ENCODE results near the gene HERC6. TPM values are rescaled to one million over a fixed set of nuclear protein-coding genes. Genes with fewer than 3 reads are reported as not detected.

The HERC6 gene
- total and polyA plus RNA-seq, 2 experiments from 2014 or later: 3.4 to 7.3 TPM

GRCh38 chr4:88335092-88335665 lies 43.5 kb upstream of the HERC6 start:
- no peak overlapping the region for H3K27ac ChIP-seq (ENCODE audit: low read depth)
- no peaks in the 10 kb centered on the region for H4K20me1 ChIP-seq (replicated peaks; ENCODE audit: insufficient read depth)
- peak; percentile 27 for DNase-seq (ENCODE audit: low spot score)
- no peaks in the 10 kb centered on the region for H3K36me3 ChIP-seq (ENCODE audit: insufficient read depth)
- no peaks in the 10 kb centered on the region for H3K27me3 ChIP-seq (ENCODE audit: insufficient read depth)
- Mint-ChIP-seq H3K4me3 (no peak overlapping the region), H3K36me3 (ENCODE audit: low read depth) (no peaks in the 10 kb centered on the region; the same call in 2 of the 3 replicates), H3K9me3 (no peaks in the 10 kb centered on the region), H3K27ac (no peak overlapping the region), H3K27me3 (ENCODE audit: insufficient read depth, low read depth, poor library complexity) (peaks cover 3% of the 10 kb centered on the region), H3K4me1 (peaks cover 7% of the 10 kb centered on the region)
- no peak overlapping the region for H3K4me2 ChIP-seq
- TF ChIP-seq STAT1 (IDR thresholded peaks at IDR 0.05; ENCODE audit: unreplicated experiment) (no peak), ZNF114 (CRISPR knock-in tag; IDR thresholded peaks at IDR 0.05) (no peak), EZH2 (IDR thresholded peaks at IDR 0.05; ENCODE audit: low read depth, unreplicated experiment) (no peak), JUNB (IDR thresholded peaks at IDR 0.05; ENCODE audit: unreplicated experiment) (no peak), ZNF331 (CRISPR knock-in tag; IDR thresholded peaks at IDR 0.05; ENCODE audit: low read depth) (no peak), CREB1 (CRISPR knock-in tag; IDR thresholded peaks at IDR 0.05; ENCODE audit: low read depth) (no peak)
- TF ChIP-seq, protein P1, sequence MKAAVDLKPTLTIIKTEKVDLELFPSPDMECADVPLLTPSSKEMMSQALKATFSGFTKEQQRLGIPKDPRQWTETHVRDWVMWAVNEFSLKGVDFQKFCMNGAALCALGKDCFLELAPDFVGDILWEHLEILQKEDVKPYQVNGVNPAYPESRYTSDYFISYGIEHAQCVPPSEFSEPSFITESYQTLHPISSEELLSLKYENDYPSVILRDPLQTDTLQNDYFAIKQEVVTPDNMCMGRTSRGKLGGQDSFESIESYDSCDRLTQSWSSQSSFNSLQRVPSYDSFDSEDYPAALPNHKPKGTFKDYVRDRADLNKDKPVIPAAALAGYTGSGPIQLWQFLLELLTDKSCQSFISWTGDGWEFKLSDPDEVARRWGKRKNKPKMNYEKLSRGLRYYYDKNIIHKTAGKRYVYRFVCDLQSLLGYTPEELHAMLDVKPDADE (IDR thresholded peaks at IDR 0.05): no peak
- TF ChIP-seq, protein P2, sequence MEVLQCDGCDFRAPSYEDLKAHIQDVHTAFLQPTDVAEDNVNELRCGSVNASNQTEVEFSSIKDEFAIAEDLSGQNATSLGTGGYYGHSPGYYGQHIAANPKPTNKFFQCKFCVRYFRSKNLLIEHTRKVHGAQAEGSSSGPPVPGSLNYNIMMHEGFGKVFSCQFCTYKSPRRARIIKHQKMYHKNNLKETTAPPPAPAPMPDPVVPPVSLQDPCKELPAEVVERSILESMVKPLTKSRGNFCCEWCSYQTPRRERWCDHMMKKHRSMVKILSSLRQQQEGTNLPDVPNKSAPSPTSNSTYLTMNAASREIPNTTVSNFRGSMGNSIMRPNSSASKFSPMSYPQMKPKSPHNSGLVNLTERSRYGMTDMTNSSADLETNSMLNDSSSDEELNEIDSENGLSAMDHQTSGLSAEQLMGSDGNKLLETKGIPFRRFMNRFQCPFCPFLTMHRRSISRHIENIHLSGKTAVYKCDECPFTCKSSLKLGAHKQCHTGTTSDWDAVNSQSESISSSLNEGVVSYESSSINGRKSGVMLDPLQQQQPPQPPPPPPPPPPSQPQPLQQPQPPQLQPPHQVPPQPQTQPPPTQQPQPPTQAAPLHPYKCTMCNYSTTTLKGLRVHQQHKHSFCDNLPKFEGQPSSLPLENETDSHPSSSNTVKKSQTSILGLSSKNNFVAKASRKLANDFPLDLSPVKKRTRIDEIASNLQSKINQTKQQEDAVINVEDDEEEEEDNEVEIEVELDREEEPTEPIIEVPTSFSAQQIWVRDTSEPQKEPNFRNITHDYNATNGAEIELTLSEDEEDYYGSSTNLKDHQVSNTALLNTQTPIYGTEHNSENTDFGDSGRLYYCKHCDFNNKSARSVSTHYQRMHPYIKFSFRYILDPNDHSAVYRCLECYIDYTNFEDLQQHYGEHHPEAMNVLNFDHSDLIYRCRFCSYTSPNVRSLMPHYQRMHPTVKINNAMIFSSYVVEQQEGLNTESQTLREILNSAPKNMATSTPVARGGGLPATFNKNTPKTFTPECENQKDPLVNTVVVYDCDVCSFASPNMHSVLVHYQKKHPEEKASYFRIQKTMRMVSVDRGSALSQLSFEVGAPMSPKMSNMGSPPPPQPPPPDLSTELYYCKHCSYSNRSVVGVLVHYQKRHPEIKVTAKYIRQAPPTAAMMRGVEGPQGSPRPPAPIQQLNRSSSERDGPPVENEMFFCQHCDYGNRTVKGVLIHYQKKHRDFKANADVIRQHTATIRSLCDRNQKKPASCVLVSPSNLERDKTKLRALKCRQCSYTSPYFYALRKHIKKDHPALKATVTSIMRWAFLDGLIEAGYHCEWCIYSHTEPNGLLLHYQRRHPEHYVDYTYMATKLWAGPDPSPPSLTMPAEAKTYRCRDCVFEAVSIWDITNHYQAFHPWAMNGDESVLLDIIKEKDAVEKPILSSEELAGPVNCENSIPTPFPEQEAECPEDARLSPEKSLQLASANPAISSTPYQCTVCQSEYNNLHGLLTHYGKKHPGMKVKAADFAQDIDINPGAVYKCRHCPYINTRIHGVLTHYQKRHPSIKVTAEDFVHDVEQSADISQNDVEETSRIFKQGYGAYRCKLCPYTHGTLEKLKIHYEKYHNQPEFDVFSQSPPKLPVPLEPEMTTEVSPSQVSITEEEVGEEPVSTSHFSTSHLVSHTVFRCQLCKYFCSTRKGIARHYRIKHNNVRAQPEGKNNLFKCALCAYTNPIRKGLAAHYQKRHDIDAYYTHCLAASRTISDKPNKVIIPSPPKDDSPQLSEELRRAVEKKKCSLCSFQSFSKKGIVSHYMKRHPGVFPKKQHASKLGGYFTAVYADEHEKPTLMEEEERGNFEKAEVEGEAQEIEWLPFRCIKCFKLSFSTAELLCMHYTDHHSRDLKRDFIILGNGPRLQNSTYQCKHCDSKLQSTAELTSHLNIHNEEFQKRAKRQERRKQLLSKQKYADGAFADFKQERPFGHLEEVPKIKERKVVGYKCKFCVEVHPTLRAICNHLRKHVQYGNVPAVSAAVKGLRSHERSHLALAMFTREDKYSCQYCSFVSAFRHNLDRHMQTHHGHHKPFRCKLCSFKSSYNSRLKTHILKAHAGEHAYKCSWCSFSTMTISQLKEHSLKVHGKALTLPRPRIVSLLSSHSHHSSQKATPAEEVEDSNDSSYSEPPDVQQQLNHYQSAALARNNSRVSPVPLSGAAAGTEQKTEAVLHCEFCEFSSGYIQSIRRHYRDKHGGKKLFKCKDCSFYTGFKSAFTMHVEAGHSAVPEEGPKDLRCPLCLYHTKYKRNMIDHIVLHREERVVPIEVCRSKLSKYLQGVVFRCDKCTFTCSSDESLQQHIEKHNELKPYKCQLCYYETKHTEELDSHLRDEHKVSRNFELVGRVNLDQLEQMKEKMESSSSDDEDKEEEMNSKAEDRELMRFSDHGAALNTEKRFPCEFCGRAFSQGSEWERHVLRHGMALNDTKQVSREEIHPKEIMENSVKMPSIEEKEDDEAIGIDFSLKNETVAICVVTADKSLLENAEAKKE (CRISPR knock-in tag; IDR thresholded peaks at IDR 0.05): no peak
- TF ChIP-seq, protein P3, sequence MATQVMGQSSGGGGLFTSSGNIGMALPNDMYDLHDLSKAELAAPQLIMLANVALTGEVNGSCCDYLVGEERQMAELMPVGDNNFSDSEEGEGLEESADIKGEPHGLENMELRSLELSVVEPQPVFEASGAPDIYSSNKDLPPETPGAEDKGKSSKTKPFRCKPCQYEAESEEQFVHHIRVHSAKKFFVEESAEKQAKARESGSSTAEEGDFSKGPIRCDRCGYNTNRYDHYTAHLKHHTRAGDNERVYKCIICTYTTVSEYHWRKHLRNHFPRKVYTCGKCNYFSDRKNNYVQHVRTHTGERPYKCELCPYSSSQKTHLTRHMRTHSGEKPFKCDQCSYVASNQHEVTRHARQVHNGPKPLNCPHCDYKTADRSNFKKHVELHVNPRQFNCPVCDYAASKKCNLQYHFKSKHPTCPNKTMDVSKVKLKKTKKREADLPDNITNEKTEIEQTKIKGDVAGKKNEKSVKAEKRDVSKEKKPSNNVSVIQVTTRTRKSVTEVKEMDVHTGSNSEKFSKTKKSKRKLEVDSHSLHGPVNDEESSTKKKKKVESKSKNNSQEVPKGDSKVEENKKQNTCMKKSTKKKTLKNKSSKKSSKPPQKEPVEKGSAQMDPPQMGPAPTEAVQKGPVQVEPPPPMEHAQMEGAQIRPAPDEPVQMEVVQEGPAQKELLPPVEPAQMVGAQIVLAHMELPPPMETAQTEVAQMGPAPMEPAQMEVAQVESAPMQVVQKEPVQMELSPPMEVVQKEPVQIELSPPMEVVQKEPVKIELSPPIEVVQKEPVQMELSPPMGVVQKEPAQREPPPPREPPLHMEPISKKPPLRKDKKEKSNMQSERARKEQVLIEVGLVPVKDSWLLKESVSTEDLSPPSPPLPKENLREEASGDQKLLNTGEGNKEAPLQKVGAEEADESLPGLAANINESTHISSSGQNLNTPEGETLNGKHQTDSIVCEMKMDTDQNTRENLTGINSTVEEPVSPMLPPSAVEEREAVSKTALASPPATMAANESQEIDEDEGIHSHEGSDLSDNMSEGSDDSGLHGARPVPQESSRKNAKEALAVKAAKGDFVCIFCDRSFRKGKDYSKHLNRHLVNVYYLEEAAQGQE (IDR thresholded peaks at IDR 0.05; ENCODE audit: unreplicated experiment): no peak
- ATAC-seq: peak; percentile 70
- peaks cover 3% of the 10 kb centered on the region; the same call in 1 of the 2 replicates for H3K9me2 ChIP-seq (ENCODE audit: insufficient read depth)
- H2AFZ ChIP-seq: peak overlapping the region; percentile 53; the same call in 1 of the 2 replicates
- no peaks in the 10 kb centered on the region for H3F3A ChIP-seq (replicated peaks; ENCODE audit: low read depth)
- no peaks in the 10 kb centered on the region for H3K4me1 ChIP-seq (ENCODE audit: insufficient read depth)
- H3K4me3 ChIP-seq: no peak overlapping the region
- no peaks in the 10 kb centered on the region for H3K79me2 ChIP-seq (replicated peaks; ENCODE audit: insufficient read depth)
